MCF 10A (cell line): Measurements from ENCODE around the gene ENTPD6. TPM values are rescaled to one million over a fixed set of nuclear protein-coding genes. Genes with fewer than 3 reads are reported as not detected.

ENCODE experiments used
- BruUV-seq: library from RNA; stranded (reverse); fragments of 400-500 nt; replicated peaks from 2 replicates; lab custom pipeline; 2021; lab: Mats Ljungman, UMichigan
- CTCF ChIA-PET: fragments of 300-600 bp; sonication (Branson Sonifier 250); formaldehyde crosslinking; extraction: SDS; loops from one replicate; lab custom pipeline; 2021; ENCODE audit warnings: antibody characterized with exemption, inconsistent platforms; lab: Yijun Ruan, JAX
- POLR2A ChIA-PET: fragments of 300-600, 350-650 bp; sonication (Branson Sonifier 250); formaldehyde crosslinking; extraction: SDS; loops from one replicate; lab custom pipeline; 2020; ENCODE audit warnings: antibody characterized with exemption, inconsistent platforms; lab: Yijun Ruan, JAX
- DNase-seq: peaks from one replicate; pipeline ENCODE4 v3.0.0-alpha.2; 2018; ENCODE audit not compliant: unreplicated experiment
- H3K27ac Mint-ChIP-seq: one replicate; pipeline ENCODE4 v1.8.0; 2022; ENCODE audit warnings: mild to moderate bottlenecking, low read depth, mixed read lengths; ENCODE audit not compliant: unreplicated experiment
- H3K27me3 Mint-ChIP-seq: one replicate; pipeline ENCODE4 v1.8.0; 2022; ENCODE audit warnings: mixed read lengths; ENCODE audit not compliant: insufficient read depth, unreplicated experiment
- H3K36me3 Mint-ChIP-seq: one replicate; pipeline ENCODE4 v1.8.0; 2022; ENCODE audit warnings: mild to moderate bottlenecking, moderate library complexity, mixed read lengths; ENCODE audit not compliant: insufficient read depth, unreplicated experiment
- H3K4me1 Mint-ChIP-seq: one replicate; pipeline ENCODE4 v1.8.0; 2022; ENCODE audit warnings: mixed read lengths; ENCODE audit not compliant: insufficient read depth, unreplicated experiment
- H3K4me3 Mint-ChIP-seq: one replicate; pipeline ENCODE4 v1.8.0; 2022; ENCODE audit warnings: mild to moderate bottlenecking, moderate library complexity, mixed read lengths; ENCODE audit not compliant: unreplicated experiment
- H3K9me3 Mint-ChIP-seq: one replicate; pipeline ENCODE4 v1.8.0; 2022; ENCODE audit warnings: mixed read lengths; ENCODE audit not compliant: unreplicated experiment
- CTCF ChIP-seq: fragments of 200-600 bp; IDR thresholded peaks from one replicate; pipeline ENCODE4 v1.8.0; 2022; ENCODE audit warnings: antibody characterized with exemption, mild to moderate bottlenecking; ENCODE audit not compliant: unreplicated experiment
- intact Hi-C: fragments of 100-400 bp; cut with micrococcal nuclease; formaldehyde crosslinking; loops from 2 replicates; pipeline ENCODE4 v1.14.1; 2022
- total RNA-seq: library from RNA; stranded (reverse); gene quantifications from 2 replicates; pipeline ENCODE4 v1.2.3, GENCODE V29; 2022

Gene ENTPD6
- total RNA-seq, 1 experiment from 2014 or later = 98.0 TPM

DNA sequence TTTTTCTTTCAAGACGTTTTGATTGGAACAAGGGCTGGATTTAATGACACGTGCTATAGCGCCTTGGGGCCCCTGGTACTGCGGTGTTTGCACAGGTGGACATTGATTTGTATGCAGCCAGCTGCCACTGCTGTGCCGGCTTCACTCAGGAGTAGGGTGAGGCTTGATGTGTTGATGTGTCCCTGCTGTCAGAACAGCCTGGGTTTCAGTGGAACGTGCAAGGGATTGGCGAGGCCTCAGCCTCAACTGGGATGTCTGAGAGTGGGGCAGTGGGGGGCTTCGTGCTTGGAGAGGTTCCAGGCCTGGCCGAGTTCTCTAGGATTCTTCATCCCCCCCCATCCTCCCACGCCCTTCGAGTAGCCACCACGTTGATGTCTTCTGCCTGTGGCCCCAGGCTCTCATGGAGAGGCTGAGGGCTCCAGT lies 75.3 kb downstream of the ENTPD6 start:
- BruUV-seq = no TSS peak
- intact Hi-C loops = no loop called here
- CTCF ChIA-PET = interaction anchor here (0.9 kb wide), 1 partner anchor 16 kb away, joined by 3 read pairs; no protein-coding TSS in a partner anchor
- H3K36me3 Mint-ChIP-seq = peaks cover 97% of the 10 kb centered on the region
- no peaks in the 10 kb centered on the region for H3K9me3 Mint-ChIP-seq
- H3K4me3 Mint-ChIP-seq = no peak overlapping the region
- POLR2A ChIA-PET = no interaction called here
- no peak for DNase-seq
- no peak for TF ChIP-seq CTCF
- H3K27ac Mint-ChIP-seq = no peak overlapping the region
- H3K4me1 Mint-ChIP-seq = peaks cover 7% of the 10 kb centered on the region
- H3K27me3 Mint-ChIP-seq = no peaks in the 10 kb centered on the region

GRCh38 chr20:25271486-25272222 lies 76.1 kb downstream of the ENTPD6 start:
- Mint-ChIP-seq H3K4me3 (no peak overlapping the region), H3K27me3 (no peaks in the 10 kb centered on the region), H3K36me3 (peaks cover 97% of the 10 kb centered on the region), H3K9me3 (no peaks in the 10 kb centered on the region), H3K4me1 (peaks cover 7% of the 10 kb centered on the region), H3K27ac (no peak overlapping the region)
- no peak for DNase-seq
- no TSS peak for BruUV-seq
- intact Hi-C loops = no loop called here
- ChIA-PET POLR2A (interaction anchor here (0.7 to 1.7 kb wide), 6 partner anchors 18 to 195 kb away, joined by 3 to 7 read pairs (median 3); partner anchors contain the start of gene PYGB), CTCF (interaction anchor here (0.9 to 1.1 kb wide), 2 partner anchors 10 to 15 kb away, joined by 3 read pairs; no protein-coding TSS in a partner anchor)
- TF ChIP-seq CTCF = no peak

DNA sequence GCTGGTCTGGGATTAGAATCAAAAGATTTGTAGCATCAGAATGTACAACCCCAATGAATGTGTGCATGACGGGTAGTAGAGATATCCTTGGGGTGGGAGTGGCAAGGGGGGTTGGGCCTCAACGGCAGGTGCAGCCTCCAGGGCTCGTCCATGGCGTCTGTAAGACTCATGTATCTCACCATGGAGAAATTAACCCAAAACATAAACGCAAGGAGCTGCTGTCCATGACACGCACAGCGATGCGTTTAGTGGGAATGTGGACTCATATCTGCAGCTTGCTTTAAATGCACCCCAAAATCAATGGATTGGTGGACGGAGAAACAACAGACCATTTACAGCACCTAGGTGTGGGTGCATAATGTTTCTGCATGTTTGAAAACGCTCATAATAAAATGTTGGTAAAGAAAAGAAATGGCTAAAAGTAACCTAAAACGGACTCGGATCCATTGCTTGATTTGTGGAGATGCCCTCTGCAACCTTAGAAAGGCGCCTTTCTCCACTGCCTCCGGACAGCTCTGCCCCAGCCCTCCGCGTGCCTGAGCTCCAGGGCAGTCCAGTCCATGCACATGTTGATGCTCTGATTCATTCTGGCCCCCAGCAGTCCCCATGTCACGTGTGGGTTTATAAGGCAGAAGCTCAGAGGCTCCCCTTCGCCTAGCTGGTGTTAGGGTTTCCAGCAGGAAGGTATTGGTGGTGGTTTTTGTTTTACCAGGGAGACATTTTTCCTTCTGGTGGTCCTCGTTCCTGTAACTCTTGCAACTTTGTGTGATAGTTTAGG lies 76.9 kb downstream of the ENTPD6 start:
- no peak for DNase-seq
- H3K9me3 Mint-ChIP-seq = no peaks in the 10 kb centered on the region
- no peak overlapping the region for H3K27ac Mint-ChIP-seq
- TSS peak; percentile 1 for BruUV-seq
- TF ChIP-seq CTCF = no peak
- ChIA-PET CTCF (interaction anchor here (0.8 to 1.5 kb wide), 4 partner anchors 9 to 255 kb away, joined by 3 to 5 read pairs (median 4); no protein-coding TSS in a partner anchor), POLR2A (interaction anchor here (0.7 to 1.7 kb wide), 4 partner anchors 19 to 196 kb away, joined by 3 to 7 read pairs (median 4); partner anchors contain the start of gene PYGB)
- no peaks in the 10 kb centered on the region for H3K27me3 Mint-ChIP-seq
- intact Hi-C loops = no loop called here
- peaks cover 2% of the 10 kb centered on the region for H3K4me1 Mint-ChIP-seq
- H3K36me3 Mint-ChIP-seq = peaks cover 97% of the 10 kb centered on the region
- H3K4me3 Mint-ChIP-seq = no peak overlapping the region

- TF ChIP-seq CTCF = no peak
- Mint-ChIP-seq H3K4me1 (peaks cover 6% of the 10 kb centered on the region), H3K36me3 (peaks cover 98% of the 10 kb centered on the region), H3K4me3 (no peak overlapping the region), H3K9me3 (no peaks in the 10 kb centered on the region), H3K27ac (no peak overlapping the region), H3K27me3 (no peaks in the 10 kb centered on the region)
- BruUV-seq = no TSS peak
- intact Hi-C loops = no loop called here
- ChIA-PET POLR2A (interaction anchor here (1.3 to 1.7 kb wide), 2 partner anchors 9 to 26 kb away, joined by 5 read pairs; no protein-coding TSS in a partner anchor), CTCF (interaction anchor here (0.8 to 1.5 kb wide), 3 partner anchors 9 to 255 kb away, joined by 3 to 5 read pairs (median 4); no protein-coding TSS in a partner anchor)
- DNase-seq = no peak
Observed at GRCh38 chr20:25273046-25273445, 77.5 kb downstream of the ENTPD6 start.
